Panc1 (cell line): ENCODE results near the gene TIGAR. TPM values are rescaled to one million over a fixed set of nuclear protein-coding genes. Genes with fewer than 3 reads are reported as not detected.

Source experiments
- ATAC-seq: fragments of 200-7000 bp; cut with Tn5 transposase; 2 replicates; pipeline ENCODE4 v1.9.1; 2020; ENCODE audit warnings: mild to moderate bottlenecking, moderate library complexity
- BruUV-seq: library from RNA; stranded (reverse); fragments of 400-500 nt; replicated peaks from 2 replicates; lab custom pipeline; 2021; lab: Mats Ljungman, UMichigan
- CTCF ChIA-PET: fragments of 300-600 bp; sonication (Branson Sonifier 250); formaldehyde crosslinking; loops from one replicate; lab custom pipeline; 2022; ENCODE audit warnings: antibody characterized with exemption; lab: Charles Lee
- POLR2A ChIA-PET: fragments of 300-600 bp; sonication (Branson Sonifier 250); formaldehyde crosslinking; loops from one replicate; lab custom pipeline; 2022; ENCODE audit warnings: antibody characterized with exemption; lab: Charles Lee
- DNase-seq: peaks from one replicate; pipeline ENCODE4 v3.0.0-alpha.2; 2010; ENCODE audit warnings: low read depth, low spot score
- H3K27ac ChIP-seq: 2 replicates; pipeline ENCODE4 v1.5.1; 2011; ENCODE audit warnings: mild to moderate bottlenecking, low read length, inconsistent platforms
- H3K27me3 ChIP-seq: fragments of 200-500 bp; sonication (Bioruptor generic); 2 replicates; pipeline ENCODE4 v1.6.0; 2014; ENCODE audit warnings: low read length, inconsistent platforms; ENCODE audit not compliant: control insufficient read depth, insufficient read depth
- H3K36me3 ChIP-seq: fragments of 200-500 bp; sonication (Bioruptor generic); 2 replicates; pipeline ENCODE4 v1.5.1; 2014; ENCODE audit warnings: inconsistent platforms, mild to moderate bottlenecking, low read length, moderate library complexity; ENCODE audit not compliant: control insufficient read depth, insufficient read depth
- H3K4me1 ChIP-seq: 2 replicates; pipeline ENCODE4 v1.5.1; 2011; ENCODE audit warnings: inconsistent platforms, mild to moderate bottlenecking, low read length, moderate library complexity; ENCODE audit not compliant: control insufficient read depth, insufficient read depth
- H3K4me3 ChIP-seq, 2 experiments: 2 replicates each; pipeline ENCODE4 v1.5.1; 2011 to 2012; ENCODE audit warnings: low read depth in 2 of 2, low read length in 2 of 2, mild to moderate bottlenecking in 2 of 2, inconsistent platforms in 1 of 2, moderate library complexity in 1 of 2
- H3K9me3 ChIP-seq: fragments of 200-500 bp; sonication (Bioruptor generic); 2 replicates; pipeline ENCODE4 v1.5.1; 2014; ENCODE audit warnings: low read depth, mild to moderate bottlenecking, inconsistent platforms, low read length, moderate library complexity; ENCODE audit not compliant: control insufficient read depth, insufficient read depth
- POLR2AphosphoS5 ChIP-seq: IDR thresholded peaks from 2 replicates; pipeline ENCODE4 v1.6.1; 2012; ENCODE audit warnings: mild to moderate bottlenecking, low read depth, low read length, moderate library complexity
- REST ChIP-seq, 2 experiments: IDR thresholded peaks; 2 replicates each; pipeline ENCODE4 v1.6.1; 2011 to 2012; ENCODE audit warnings: low read depth in 2 of 2, control low read depth in 1 of 2, low read length in 1 of 2, mild to moderate bottlenecking in 1 of 2, moderate library complexity in 1 of 2; ENCODE audit not compliant: insufficient read depth in 1 of 2
- SIN3A ChIP-seq: IDR thresholded peaks from 2 replicates; pipeline ENCODE4 v1.6.1; 2012; ENCODE audit warnings: low read depth, mild to moderate bottlenecking, low read length, moderate library complexity, borderline replicate concordance; ENCODE audit not compliant: insufficient read depth
- TCF7L2 ChIP-seq: IDR thresholded peaks from 2 replicates; pipeline ENCODE4 v1.6.1; 2011; ENCODE audit warnings: mild to moderate bottlenecking, low read depth, low read length, inconsistent platforms
- in situ Hi-C: cut with HindIII; loops from 2 replicates; pipeline ENCODE4 v1.10.0; 2016; ENCODE audit warnings: low sequenced_read_pairs, low pct_unique_long_range_greater_than_20kb
- intact Hi-C: fragments of 100-400 bp; cut with micrococcal nuclease; formaldehyde crosslinking; loops from one replicate; pipeline ENCODE4 v1.10.0; 2022; ENCODE audit not compliant: unreplicated experiment
- total RNA-seq: library from RNA; stranded (reverse); gene quantifications from one replicate; pipeline ENCODE4 v1.2.1, GENCODE V29; 2021; ENCODE audit not compliant: unreplicated experiment
- TF ChIP-seq, protein P1 (sequence below): fragments of 450-650 bp; IDR thresholded peaks from 2 replicates; pipeline ENCODE4 v1.5.1; 2017; ENCODE audit warnings: mild to moderate bottlenecking

Gene TIGAR
- total RNA-seq, 1 experiment from 2014 or later, result 17.4 TPM

DNA sequence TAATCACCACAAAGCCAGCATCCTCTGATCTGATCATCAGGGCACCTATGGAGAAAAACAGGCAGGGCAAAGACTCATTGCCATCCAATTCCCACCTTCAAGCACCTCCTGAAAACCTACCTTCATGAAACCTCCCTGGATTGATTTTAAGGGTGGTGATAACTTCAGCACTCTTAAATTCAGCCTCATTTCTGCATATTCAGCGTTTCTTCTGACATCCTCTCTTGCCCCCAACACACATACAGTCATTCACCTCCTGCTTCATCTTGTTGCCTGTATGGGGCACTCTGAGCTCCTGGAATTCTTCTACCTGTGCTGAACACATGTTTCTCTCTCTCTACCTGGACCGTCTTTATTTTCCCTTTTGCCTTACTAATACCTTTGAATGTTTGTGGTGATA, 51.6 kb downstream of the TIGAR start:
- CTCF ChIA-PET, result no interaction called here

DNA sequence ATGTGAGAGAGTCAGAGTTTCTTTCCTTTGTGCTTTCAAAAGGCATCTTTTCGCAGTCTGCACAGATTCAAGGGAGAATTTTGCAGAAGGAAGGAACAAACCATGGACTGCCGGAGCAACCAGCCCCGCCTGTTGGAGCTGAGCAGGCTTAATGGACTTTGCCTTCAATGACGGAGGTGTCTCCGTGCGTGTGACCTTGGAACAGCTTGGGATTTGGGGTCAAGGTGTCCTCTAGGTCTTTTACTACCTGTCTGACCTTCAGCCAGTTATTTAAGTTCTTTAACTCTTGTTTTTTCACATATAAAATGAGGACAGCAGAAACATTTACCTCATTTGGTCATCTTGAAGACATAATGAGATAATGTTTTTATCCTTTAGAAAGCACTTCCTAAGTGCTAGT, 54.4 kb downstream of the TIGAR start:
- ChIA-PET POLR2A (no interaction called here), CTCF (no interaction called here)
- no TSS peak for BruUV-seq
- Histone ChIP-seq H3K4me1 (no peaks in the 10 kb centered on the region), H3K9me3 (no peaks in the 10 kb centered on the region), H3K27me3 (peaks cover 4% of the 10 kb centered on the region), H3K4me3 (no peak overlapping the region), H3K27ac (no peak overlapping the region), H3K36me3 (no peaks in the 10 kb centered on the region)
- ATAC-seq (no peak), DNase-seq (no peak)
- in situ Hi-C loops, result no loop called here
- TF ChIP-seq TCF7L2 (no peak), REST (IDR thresholded peaks at IDR 0.05; ENCODE audit: insufficient read depth in 1 of 2, low read depth in 2 of 2, low read length in 1 of 2) (no peak), SIN3A (no peak), POLR2AphosphoS5 (no peak)
- TF ChIP-seq, protein P1, sequence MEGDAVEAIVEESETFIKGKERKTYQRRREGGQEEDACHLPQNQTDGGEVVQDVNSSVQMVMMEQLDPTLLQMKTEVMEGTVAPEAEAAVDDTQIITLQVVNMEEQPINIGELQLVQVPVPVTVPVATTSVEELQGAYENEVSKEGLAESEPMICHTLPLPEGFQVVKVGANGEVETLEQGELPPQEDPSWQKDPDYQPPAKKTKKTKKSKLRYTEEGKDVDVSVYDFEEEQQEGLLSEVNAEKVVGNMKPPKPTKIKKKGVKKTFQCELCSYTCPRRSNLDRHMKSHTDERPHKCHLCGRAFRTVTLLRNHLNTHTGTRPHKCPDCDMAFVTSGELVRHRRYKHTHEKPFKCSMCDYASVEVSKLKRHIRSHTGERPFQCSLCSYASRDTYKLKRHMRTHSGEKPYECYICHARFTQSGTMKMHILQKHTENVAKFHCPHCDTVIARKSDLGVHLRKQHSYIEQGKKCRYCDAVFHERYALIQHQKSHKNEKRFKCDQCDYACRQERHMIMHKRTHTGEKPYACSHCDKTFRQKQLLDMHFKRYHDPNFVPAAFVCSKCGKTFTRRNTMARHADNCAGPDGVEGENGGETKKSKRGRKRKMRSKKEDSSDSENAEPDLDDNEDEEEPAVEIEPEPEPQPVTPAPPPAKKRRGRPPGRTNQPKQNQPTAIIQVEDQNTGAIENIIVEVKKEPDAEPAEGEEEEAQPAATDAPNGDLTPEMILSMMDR, result no peak
- intact Hi-C loops, result no loop called here

More for the DNA sequence above, 51.6 kb downstream of the TIGAR start:
- TF ChIP-seq SIN3A (no peak), REST (IDR thresholded peaks at IDR 0.05; ENCODE audit: insufficient read depth in 1 of 2, low read depth in 2 of 2, low read length in 1 of 2) (no peak), TCF7L2 (no peak), POLR2AphosphoS5 (no peak)
- TF ChIP-seq, protein P1, result no peak
- ATAC-seq (no peak), DNase-seq (no peak)
- in situ Hi-C loops, result no loop called here
- no peak overlapping the region for H3K4me3 ChIP-seq
- H3K27me3 ChIP-seq, result peaks cover 4% of the 10 kb centered on the region; the same call in 1 of the 2 replicates
- POLR2A ChIA-PET, result no interaction called here
- no peaks in the 10 kb centered on the region for H3K9me3 ChIP-seq
- H3K36me3 ChIP-seq, result no peaks in the 10 kb centered on the region
- no peak overlapping the region for H3K27ac ChIP-seq
- intact Hi-C loops, result no loop called here
- H3K4me1 ChIP-seq, result no peaks in the 10 kb centered on the region
- BruUV-seq, result no TSS peak
